ENCODE measurements around the gene PRADC1.
A peak's percentile ranks its signal among the peaks of the same experiment; 100 is the strongest.

Gene PRADC1

DNA sequence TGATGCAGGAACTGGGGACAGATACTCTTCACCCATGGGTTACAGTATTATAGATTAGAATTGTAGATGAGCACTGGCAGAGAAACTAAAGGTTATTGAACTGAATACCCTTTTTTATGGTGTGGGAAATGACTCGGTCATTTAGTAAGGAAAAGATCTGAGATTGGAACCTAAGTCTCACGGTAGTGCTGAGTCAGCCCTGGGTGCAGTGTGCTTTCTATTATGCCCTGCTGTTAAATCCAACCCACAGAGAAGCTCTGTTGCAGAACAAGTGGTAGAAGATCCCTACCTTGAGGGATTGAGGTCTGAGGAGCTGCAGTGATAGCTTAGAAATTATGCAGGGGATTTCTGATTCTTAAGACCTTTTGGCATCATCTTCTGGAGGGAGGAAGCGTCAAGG is 13.8 kb upstream of the PRADC1 start:
- TF ChIP-seq, protein P1, sequence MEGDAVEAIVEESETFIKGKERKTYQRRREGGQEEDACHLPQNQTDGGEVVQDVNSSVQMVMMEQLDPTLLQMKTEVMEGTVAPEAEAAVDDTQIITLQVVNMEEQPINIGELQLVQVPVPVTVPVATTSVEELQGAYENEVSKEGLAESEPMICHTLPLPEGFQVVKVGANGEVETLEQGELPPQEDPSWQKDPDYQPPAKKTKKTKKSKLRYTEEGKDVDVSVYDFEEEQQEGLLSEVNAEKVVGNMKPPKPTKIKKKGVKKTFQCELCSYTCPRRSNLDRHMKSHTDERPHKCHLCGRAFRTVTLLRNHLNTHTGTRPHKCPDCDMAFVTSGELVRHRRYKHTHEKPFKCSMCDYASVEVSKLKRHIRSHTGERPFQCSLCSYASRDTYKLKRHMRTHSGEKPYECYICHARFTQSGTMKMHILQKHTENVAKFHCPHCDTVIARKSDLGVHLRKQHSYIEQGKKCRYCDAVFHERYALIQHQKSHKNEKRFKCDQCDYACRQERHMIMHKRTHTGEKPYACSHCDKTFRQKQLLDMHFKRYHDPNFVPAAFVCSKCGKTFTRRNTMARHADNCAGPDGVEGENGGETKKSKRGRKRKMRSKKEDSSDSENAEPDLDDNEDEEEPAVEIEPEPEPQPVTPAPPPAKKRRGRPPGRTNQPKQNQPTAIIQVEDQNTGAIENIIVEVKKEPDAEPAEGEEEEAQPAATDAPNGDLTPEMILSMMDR (conservative IDR thresholded peaks at IDR 0.05; ENCODE audit: low read depth, low read length), result no peak
- DNase-seq (ENCODE audit: low read depth), result no peak
- no peak overlapping the region for H3K4me3 ChIP-seq (ENCODE audit: low read length)

DNA sequence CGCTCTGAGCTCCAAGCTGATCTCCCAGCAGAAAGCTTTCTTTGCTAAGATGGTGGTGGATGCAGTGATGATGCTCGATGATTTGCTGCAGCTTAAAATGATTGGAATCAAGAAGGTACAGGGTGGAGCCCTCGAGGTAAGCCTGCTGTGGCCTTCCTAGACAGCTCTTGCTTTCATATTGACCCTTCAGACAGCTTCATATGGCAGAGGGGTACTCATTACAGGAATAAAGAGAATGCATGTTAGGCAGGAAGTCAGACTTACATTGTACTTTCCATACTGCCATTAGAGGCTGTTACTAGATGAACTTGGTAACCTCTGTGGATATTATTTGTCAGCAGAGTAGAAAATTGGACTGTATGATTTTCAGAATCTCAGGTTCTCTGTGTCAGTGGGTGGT is 11.5 kb upstream of the PRADC1 start:
- TF ChIP-seq, protein P1 (conservative IDR thresholded peaks at IDR 0.05; ENCODE audit: low read depth, low read length), result no peak
- DNase-seq (ENCODE audit: low read depth), result no peak
- no peak overlapping the region for H3K4me3 ChIP-seq (ENCODE audit: low read length)

DNA sequence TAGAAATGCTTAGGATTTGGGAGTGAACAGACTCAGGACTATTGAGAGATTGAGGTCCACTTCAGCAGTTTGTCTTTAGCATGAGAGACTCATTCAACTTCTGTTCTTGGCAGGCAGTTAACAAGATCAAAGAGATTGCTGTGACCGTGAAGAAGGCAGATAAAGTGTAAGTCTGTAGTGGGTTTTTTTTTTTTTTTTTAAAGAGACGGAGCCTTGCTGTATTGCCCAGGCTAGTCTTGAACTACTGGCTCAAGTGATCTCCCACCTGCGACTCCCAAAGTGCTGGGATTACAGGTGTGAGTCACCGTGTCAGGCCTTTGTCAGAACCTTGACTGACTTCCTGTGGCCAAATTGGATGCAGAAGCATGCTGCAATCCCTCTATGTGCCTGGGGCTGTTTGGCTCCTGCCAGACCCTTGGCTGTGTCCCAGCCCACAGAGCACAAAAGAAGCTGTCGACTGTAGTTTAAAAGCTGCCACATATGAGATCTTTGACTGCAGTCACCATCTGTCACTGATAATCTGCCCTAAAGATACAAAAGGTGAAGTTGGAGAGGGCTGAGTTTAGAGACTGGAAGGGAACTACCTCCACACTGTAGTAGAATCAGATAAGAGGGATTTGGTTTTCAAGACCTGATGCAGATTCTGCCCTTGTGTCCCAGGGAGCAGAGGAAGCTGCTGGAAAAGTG is 11.0 kb upstream of the PRADC1 start:
- no peak overlapping the region for H3K4me3 ChIP-seq (ENCODE audit: low read length)

DNA sequence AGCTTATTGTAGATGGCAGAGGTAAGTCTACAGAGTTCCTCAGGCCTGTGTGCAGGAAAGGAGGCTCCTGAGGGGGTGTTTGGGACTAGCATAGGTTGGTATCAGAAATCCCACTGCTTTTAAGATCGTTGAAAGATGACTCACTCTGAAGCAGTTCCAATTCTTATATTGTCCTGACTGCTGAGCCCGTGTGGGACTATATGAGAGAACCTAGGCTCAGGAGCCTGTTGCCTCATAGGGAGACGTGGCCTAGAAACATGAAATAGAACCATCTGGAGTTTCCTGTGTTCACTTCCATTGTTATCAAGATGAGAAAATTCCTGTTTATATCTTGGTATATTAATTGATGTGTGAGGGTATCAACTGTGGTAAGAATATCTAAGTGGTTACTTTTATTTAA is 6.7 kb upstream of the PRADC1 start:
- no peak overlapping the region for H3K4me3 ChIP-seq (ENCODE audit: low read length)
- TF ChIP-seq, protein P1 (conservative IDR thresholded peaks at IDR 0.05; ENCODE audit: low read depth, low read length), result no peak
- DNase-seq (ENCODE audit: low read depth), result peak; percentile 0

More for the DNA sequence above, 11.0 kb upstream of the PRADC1 start:
- TF ChIP-seq, protein P1 (conservative IDR thresholded peaks at IDR 0.05; ENCODE audit: low read depth, low read length), result no peak
- DNase-seq (ENCODE audit: low read depth), result peak; percentile 3

DNA sequence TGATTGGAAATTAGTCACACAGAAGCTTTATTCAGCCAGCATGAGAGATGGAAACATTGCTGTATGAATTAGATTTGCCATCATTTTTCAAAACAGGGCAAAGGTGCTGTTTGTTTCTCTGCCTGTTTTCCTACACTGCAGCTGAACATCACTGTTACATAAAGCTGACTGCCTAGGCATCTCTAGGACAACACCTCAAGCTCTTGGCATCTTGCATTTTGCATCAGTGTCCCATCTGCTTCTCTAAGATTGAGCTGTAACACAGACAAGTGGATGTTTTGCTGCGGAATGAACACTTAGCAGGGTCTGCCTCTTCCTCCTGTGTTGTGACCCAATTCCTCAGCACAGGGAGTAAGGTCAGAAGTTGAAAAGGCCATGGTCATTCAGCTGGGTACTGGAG is 5.9 kb upstream of the PRADC1 start:
- no peak overlapping the region for H3K4me3 ChIP-seq (ENCODE audit: low read length)
- no peak for DNase-seq (ENCODE audit: low read depth)
- TF ChIP-seq, protein P1 (conservative IDR thresholded peaks at IDR 0.05; ENCODE audit: low read depth, low read length), result no peak

DNA sequence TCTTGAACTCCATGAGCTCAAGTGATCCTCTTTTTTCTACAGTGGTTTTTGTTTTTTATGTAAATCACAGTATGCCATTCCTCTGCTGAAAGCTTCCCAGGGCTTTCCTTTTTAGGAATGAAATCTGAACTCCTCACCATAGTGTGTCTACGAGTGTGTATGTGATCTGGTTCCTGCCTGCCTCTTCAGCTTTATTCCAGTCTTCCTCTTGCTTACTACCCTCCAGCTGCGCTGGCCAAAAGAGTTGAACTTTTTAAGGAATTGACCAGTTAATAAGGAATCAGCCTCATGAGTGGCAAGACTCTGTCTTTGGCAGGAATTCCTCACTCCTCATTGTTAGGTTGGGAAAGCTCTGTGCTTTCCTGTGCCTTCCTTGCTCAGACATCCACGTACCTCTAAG is 5.1 kb upstream of the PRADC1 start:
- no peak overlapping the region for H3K4me3 ChIP-seq (ENCODE audit: low read length)
- TF ChIP-seq, protein P1 (conservative IDR thresholded peaks at IDR 0.05; ENCODE audit: low read depth, low read length), result no peak
- no peak for DNase-seq (ENCODE audit: low read depth)

DNA sequence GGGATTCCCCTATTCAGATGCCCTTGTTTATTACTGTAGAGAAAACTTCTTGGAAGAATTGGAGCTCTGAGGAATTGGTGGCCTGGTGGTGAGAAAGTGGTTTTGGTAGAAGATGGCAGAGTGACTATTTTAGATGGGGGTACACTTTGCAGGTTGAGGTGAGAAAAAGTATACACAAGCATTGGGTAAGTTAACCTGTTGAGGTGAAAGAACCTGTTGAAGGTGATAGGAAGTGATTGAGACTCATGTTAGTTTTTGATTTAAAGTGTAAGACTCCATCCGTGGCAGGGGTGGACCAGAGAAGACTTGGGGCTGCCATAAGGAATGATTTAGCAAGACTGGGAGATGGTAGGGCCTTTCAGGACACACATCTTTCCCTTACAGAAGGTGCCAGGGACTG is 4.1 kb upstream of the PRADC1 start:
- no peak overlapping the region for H3K4me3 ChIP-seq (ENCODE audit: low read length)
- no peak for DNase-seq (ENCODE audit: low read depth)
- TF ChIP-seq, protein P1 (conservative IDR thresholded peaks at IDR 0.05; ENCODE audit: low read depth, low read length), result no peak

All from retinal pigment epithelial cell (primary cell).